ENCODE data around the gene GCSH.

GCSH gene

DNA sequence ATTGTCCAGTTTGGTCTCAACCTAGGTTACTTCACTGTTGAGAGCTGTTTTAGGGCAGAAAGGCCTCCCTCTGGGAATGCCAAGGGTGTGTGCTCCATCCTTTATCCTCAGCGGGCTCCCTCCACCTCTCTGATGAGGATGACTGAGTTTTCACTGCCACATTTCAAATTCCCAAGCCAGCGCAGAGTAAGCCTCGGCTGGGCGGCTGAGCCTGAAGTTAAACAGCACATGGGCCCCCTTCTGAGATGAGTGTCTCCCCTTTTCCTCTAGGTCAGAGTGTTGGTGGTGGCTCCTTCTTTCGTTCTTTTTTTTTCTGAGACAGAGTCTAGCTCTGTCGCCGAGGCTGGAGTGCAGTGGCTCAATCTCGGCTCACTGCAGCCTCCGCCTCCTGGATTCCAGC is 5.5 kb upstream of the GCSH start:
- DNase-seq (no peak), ATAC-seq (no peak)

DNA sequence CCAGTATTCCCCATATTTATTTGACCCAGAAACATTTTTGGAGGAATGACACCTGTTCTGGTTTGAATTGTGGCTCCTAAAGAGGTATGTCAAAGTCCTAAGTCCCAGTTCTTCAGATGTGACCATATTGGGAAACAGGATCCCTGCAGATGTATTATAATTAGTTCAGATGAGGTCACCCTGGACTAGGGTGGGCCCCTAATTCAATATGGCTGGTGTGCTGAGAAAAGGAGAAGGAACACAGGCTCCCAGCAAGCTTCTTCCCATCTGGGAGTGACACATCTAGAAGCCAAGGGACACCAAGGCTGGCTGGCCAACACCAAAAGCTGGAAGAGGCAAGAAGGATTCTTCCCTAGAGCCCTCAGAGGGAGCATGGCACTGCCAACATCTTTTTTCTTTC is 3.8 kb upstream of the GCSH start:
- ATAC-seq (no peak), DNase-seq (no peak)

DNA sequence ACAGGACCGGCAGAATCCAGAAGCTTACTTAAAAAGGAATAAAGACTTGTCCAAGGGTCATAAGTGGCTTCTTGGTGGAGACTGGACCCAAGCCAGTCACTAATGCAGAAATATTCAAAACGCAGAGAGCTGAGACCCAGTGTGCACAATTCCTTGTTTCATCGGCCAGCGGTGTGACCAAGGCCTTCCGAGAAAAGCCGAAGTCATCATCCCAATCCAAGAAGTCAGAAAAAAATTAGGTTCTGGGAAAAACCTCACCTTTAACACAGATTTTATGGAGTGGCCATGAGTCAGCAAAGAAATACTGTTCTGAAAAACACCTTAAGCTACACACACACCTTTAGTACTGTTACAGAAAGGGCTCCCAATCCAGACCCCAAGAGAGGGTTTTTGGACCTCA is 1.0 kb upstream of the GCSH start:
- no peak for ATAC-seq
- DNase-seq = no peak

DNA sequence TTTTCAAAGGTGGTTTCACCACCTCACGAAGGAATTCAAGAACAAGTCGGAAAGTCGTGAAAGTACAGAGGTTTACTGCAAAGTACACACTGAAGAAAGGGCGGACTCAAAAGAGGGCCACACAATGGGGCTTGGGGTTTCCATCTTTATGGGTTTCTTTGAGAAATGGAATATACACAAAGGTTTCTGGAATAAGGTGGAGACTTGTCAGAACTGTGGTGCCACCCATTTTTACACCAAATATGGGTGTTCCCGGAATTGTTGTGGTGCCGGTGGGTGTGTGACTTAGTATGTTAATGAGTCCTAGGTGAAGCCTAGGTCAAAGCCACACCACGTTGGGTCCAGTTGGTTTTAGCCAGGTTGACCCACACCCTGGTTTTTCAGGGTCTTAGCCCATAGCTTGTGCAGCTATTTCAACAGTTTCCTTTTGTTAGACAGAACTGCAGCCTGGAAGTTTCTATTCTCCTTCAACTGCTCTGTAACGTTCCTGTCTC is 567 bp upstream of the GCSH start:
- ATAC-seq = no peak
- DNase-seq = no peak

DNA sequence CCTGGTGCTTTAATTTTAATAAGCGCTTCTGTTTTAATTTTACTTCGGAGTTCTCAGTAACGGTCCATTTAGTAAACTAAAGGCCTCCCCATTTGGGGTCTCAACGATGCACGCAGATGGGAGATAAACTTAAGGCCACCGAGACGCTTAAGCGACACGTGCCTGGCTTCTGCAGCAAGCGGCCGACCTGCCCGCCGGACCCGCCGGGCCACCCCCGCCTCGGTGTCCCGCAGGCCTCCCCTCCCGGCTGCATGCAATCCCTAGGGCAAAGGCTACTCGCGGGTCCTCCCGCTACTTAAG is 592 bp downstream of the GCSH start:
- ATAC-seq (no peak), DNase-seq (no peak)

DNA sequence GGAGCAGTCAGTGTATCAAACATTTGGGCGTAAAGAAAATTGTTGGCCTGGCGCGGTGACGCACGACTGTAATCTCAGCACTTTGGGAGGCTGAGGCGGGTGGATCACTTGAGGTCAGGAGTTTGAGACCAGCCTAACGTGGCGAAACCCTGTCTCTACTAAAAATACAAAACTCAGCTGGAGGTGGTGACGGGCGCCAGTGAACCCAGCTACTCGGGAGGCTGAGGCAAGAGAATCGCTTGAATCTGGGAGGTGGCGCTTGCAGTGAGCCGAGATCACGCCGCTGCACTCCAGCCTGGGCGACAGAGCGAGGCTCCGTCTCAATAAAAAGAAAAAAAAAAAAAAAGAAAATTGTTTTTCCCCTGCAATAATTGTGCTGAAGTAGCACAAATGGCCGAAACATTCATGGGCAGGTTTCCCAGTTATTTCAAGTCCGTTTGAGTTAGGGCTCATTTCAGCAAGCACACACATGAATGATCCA is 1.4 kb downstream of the GCSH start:
- DNase-seq = no peak
- no peak for ATAC-seq

DNA sequence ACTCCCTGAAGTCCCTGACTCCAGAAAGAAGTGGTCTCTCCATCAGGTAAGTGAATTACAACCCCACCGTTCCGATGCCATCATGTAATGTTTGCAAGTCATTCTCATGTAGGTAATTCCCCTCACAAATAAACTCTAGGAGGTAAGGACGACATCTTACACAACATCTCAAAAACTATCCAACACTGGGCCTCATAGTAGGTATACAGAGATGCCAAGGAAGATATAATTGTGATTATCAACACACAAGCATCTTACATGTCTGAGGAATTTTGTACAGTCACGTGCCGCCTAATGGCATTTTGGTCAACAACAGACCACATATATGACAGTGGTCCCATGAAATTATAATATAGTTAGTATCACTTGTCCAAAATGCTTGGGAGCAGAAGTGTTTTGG is 7.4 kb downstream of the GCSH start:
- ATAC-seq (no peak), DNase-seq (no peak)

DNA sequence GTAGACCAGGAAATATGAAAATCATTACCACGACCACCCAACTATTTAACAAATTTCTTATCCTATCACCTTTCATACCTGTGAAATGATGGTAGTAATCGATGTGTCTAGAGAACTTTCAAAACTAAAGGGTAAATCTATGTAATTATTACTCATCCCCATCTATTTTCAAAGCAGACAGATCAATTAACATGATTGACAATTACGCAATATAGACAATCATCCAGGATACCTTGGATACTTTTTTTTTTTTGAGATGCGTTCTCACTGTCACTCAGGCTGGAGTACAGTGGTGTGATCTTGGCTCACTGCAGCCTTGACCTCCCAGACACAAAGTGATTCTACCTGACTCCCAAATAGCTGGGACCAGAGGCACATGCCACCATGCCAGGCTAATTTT is 15.2 kb downstream of the GCSH start:
- DNase-seq = no peak

DNA sequence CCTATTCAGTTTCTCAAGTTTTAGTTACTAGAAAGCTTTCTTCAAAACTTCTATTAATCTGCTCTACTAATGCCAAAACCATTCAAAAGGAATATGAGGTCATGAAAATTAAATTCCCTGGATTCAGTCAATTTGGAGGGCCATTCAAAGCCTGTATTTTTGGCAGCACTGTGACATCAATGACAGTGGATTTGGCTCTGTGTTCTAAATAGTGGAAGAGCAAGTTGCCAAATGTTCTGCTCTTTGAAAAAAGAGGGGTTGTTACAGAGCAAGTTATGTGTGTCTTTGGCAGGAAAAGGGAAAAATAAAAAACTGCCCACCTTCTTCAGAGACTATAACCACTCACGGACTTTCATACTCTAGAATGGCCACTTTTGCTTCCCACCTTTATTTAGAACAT is 16.0 kb downstream of the GCSH start:
- ATAC-seq (no peak), DNase-seq (no peak)

More for the DNA sequence above, 15.2 kb downstream of the GCSH start:
- ATAC-seq = no peak

DNA sequence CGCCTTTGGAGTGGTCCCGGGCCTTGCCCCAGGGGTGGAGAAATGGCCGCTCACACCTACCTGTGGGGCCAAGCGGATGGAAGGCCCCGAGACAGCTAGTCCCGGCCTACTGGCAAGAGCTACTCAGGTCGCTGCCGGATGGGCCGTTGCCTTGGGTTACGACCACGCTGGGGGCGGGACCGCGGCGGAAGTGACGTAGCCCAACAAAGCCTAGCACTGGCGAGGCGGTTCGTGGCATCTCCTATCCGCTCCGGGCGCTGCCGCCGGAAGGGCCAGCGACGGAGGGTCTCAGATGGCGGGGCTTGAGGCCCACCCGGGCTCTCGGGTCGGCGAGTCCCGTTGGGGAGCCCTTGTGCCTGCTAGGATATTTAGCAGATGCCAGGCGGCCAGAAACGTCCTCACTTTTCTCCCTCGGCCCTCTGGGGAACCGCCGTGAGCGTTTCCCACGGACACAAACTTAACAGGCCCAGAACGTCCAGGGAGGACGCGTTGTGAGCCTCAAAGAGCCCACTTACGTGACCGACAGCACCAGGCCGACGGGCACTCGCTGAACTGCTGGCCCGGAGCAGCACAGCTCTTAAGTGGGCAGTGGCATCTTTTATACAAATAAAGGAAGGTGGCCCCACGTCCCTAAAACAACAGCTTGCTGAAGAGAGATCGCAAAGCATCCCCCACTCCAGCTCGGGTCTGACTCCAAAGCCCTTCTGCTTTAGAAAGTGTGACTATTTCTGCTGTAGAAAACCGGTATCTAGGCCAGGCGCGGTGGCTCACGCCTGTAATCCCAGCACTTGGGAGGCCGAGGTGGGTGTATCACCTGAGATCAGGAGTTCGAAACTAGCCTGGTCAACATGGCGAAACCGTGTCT is 18.9 kb downstream of the GCSH start, which contains the start of gene C16orf46:
C16orf46 (minus strand) TSS at position 163 of the 865 bp plus-strand sequence. CDS start 13,283 bp downstream, outside the sequence.
- ATAC-seq (peak; percentile 96), DNase-seq (peak; percentile 98)

DNA sequence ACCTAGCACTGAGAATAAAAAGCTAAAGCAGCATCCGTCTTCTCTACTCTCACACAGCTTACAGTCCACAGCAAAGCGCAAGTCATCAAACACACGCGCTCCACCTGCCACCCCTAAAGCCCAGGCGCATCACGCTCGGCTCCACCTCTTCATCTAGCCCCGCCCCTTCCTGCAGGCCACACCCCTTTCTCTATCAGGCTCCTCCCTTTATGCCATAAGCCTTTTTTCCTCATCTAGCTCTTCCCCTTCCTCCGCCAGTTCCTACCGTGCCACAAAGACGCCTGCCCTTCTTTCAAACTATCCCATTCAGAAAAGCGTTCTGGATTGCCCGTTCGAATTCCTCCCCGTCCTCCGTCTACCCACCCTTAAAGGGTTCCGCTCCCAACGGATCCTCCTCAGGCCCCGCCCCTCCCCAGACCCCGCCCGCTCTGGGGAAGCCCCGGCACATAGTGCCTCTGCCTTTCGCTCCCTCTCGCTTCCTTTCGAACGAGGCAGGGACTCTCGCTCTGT is 19.6 kb downstream of the GCSH start:
- ATAC-seq (peak; percentile 91), DNase-seq (peak; percentile 93)

DNA sequence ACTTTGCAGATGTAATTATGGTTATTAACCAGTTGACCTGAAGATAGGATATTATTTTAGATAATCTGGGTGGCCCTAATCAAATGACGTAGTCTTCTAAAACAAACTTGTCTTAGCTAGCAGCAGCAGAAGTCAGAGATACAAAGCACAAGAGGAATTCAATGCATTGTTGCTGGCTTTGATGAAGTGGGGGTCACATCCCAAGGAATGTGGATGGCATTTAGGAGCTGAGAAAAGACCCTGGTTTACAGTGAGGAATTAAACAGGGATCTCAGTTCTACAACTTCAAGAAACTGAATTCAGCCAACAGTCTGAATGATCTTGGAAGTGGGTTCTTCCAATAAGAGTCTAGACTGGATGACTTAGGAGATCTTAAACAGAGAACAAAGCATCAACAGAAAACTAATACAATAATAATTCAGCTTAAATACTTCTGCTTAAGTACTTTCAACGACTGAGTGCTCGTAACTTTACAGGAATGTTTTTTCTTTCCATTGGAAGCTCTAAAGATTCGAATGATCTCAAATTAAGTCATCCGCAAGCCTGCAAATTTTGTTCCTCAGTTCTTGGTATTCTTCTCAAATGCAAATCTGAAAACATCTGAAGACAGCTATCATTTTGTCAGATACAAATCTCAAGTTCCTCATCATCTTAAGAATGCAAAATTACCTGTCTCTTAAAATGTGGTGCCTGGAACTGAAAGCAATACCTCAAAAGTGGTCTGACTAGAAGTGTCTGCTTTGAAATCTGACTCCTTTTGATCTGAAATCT is 22.4 kb downstream of the GCSH start:
- no peak for ATAC-seq
- no peak for DNase-seq

DNA sequence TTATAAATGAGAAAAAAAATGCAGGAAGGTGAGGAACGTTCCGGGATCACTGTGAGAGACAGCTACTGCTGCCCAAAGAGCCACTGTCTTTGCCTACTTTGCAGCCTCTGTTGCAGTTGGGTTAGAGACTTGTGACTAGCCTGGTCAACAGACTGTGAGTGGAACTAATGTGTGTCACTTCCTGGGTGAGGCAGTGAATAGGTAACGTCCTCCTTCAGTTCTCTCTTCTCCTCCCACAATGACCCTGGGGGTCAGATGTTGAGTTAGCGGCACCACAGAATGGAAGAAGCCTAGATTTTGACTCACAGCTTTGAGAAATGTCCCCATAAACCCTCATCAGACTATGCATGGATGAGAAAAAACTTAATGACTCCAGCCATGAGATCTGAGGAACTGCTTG is 24.4 kb downstream of the GCSH start:
- DNase-seq = no peak
- ATAC-seq = no peak

DNA sequence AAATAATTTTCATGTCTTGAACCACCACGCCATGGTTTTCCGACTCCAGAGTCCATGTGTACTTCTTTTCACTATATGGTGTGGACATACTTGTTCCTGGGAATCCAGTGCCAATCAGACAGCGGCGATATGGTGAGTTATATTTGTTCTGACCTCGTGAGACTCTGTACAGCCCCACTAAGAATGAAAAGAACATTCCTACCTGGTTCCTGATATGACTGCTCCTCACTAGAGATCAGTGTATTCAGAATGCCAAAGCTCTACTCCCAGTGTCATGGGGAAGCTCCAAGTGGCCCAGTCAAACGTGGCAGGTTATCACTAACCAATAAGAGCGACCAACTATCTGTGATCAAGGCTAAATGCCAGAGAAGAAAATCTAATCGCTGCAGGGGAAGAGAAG is 25.2 kb downstream of the GCSH start:
- ATAC-seq (no peak), DNase-seq (no peak)

DNA sequence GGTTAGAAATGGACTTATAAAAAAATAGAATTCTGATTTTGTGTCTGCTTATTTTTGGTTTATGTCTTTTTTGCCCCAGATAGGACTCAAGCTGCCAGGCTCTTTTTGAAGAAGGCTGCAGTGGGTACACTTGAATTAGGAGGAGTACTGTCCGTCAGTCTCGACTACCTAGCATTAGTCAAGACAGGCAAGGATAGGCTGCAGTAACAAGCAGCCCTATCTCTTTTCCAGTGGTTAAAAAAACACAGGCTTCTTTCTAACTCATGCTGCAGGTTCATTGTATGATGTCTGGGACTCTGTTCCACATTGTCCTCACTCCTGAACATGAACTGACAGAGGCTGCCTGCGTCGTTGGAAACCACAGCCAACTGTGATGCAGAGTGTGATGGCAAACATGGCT is 27.1 kb downstream of the GCSH start:
- ATAC-seq (no peak), DNase-seq (no peak)

DNA sequence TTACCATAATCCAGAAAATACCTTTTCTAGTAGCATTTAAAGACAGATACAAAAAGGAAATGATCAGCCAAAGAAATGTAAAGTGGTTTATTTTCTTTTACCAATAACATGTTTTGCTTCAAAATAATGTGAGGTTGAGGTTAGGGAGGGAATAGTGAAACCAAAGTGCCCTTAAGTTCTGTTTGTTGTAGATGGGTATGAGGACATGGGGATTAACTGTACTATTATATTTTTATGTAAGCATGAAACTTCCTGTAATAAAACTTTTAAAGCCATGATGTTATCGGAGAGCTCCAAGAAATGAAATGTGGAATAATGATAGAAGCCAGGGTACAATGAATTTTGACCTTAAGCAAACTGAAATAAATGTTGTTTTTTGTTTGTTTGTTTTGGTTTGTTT is 29.0 kb downstream of the GCSH start:
- no peak for ATAC-seq
- no peak for DNase-seq

DNA sequence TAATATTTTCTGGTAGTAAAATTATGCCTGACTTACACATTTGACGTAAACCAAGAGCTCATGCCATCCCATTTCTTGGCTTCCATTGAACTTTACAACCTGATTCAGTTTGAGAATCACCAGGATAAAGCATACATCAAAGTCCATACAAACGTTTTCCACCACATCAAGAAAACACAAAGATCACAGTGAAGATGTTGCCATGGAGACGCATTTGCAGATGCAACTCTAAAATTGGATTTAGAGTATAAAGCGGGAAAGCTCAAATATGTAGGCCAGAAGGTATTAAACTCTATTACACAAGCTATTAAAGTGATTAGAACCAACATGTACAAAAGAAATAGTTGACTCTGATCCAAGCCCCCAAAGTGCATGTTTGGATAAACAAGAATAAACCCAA is 29.5 kb downstream of the GCSH start:
- no peak for DNase-seq
- ATAC-seq = no peak

DNA sequence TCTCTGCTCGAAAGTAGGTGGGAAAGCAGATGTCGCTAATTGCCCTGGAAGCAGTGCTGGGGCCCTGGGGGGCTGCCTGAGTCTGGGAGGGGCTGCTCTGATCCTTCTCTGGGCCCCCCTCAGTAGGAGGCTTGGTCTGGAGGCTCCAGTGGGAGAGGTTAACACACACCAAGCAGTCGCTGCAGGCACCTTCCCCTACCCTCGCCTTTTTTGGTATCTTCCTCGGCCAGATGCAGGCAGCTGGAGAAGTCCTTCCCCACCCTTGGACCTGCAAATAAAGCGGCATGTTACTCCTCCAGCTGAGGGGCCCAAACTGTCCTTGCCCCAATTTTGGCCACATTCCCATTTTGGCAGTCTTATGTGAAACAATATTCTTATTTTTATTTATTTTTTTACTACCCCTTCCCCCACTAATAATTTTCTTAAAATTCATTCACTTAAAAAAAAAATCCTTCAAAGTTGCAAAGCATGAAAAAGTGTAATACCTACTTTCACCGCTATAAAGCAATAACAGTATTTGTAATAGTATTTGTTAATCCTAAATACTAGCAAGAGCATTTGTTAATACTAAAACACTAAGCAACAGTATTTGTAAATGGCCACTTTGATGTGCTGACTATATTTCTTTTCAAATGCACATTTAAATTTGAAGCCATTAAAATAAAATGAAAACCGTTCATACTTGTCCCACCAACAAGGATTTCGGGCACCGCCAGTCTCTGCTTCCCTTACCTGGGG is 34.2 kb downstream of the GCSH start:
- ATAC-seq (no peak), DNase-seq (no peak)

DNA sequence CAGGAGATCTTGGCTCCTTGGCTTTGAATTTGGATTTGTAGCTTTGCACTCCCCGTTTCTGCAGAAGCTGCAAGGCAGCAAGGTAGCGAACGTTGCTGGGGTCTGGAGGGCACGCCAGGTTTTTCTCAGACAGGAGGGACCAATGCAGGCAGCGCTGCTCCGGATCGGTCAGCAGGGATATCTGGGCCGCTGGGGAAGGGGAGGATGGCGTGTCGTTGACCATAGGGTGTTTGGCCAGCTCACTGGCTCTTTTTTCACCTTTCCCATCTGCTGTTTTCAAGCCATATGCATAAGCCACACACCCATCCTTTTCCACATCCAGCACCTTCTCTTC is 34.9 kb downstream of the GCSH start:
- ATAC-seq = no peak
- no peak for DNase-seq

DNA sequence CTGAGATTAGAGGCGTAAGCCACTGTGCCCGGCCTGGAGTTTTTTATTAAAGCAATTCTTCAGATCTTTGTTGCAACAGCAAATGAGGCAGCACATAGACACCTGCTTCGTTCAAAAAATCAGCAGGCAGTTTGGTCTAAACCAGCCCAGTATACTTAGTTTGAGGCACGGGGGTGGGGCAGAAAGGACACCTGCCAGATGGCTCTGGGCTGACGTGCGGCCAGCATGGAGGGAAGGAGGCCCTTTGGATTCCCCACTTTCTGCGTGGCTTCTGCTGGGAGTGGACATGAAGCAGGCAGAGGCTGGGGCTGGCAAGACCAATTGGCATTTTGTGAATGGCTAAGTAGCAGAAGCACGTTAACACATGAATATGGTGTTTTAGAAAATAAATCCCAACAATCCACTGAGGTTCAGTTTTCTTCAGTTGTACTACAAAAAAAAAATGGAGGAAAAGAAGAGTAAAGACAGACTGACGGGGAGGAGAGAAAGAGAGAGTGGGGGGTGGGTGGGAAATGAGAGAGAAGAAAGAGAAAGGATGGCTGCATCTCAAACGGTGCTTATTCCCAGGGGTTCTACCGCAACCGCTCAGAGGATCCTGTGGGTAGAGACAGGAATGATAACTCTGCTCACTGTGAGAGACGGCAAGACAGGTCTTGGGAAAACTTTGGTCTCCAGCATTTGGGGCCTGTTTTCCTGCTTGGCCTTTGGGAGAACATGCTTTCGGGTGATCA is 35.5 kb downstream of the GCSH start:
- ATAC-seq = no peak
- DNase-seq = no peak

DNA sequence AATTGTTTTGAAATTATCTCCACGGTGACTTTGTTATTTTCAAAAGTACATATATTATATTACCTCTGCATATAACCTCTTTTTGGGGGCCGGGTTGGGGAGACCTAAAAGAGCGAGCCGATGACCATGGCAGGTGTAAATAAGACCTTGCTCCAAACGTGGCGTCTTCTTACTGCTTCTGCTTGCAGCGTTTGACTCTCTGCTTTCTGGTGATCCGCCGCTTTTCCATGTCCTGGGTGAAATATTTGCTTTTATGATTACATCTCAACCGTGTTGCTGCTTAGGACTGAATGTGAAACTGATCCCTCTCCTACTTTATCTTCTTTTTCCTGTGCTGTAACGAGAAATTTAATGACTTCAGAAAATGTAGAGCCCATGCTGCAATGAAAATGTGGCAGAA is 42.4 kb downstream of the GCSH start:
- DNase-seq = no peak
- no peak for ATAC-seq

DNA sequence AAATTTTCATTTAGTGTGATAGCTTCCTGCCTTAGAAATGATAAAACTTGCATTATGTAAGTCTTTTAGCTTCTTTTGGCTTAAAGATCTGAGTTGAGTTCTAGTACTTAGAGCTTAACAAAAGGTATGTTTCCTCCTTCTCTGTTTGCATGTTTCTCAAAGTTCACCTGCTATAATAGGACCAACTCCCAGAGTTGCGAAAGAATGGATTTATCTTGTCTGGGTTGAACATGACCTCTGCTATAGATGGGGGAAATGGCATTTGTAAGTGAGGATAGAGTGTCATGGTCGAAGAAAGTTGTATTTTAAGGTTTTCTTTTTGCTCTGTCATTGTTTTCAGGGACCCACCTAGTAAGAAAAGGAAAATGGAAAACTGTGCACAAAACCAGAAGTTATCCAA is 53.4 kb downstream of the GCSH start:
- no peak for ATAC-seq

More for the DNA sequence above, 53.4 kb downstream of the GCSH start:
- DNase-seq = no peak

All from stimulated activated naive CD8-positive, alpha-beta T cell treated with anti-CD3 and anti-CD28 coated beads, Interleukin-15, Interleukin-2, amounts not matched to agents 100 U/mL and 50 U/mL, for 24 hours (primary cell).